LoVo (cell line): ENCODE results near the gene GTPBP8.

Experiments used
- DNase-seq: peaks from one replicate; pipeline ENCODE4 v3.0.0-alpha.2; 2016; ENCODE audit warnings: low spot score

The GTPBP8 gene

GRCh38 chr3:112990672-112991602 lies at the start of gene GTPBP8:
TSS of gene GTPBP8 (plus strand) at chr3:112990984. CDS start at chr3:112991000, 16 bp downstream.
- peak; percentile 94 for DNase-seq

DNA sequence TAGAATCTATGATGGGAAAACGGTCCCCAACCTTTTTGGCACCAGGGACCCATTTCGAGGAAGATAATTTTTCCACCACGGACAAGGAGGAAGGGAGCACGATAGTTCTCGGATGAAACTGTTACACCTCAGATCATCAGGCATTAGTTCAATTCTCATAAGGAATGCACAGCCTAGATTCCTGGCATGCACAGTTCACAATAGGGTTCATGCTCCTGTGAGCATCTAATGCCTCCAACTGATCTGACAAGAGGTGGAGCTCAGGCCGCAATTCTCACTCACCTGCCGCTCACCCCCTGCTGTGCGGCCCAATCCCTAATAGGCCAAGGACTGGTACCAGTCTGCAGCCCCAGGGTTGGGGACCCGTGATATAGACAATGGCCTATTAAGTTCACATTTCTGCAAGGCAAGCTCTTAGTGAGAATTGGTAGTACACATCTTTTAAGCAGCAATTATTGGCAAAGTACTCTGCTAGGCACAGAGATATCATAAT lies 42.4 kb upstream of the GTPBP8 start:
- DNase-seq = no peak

DNA sequence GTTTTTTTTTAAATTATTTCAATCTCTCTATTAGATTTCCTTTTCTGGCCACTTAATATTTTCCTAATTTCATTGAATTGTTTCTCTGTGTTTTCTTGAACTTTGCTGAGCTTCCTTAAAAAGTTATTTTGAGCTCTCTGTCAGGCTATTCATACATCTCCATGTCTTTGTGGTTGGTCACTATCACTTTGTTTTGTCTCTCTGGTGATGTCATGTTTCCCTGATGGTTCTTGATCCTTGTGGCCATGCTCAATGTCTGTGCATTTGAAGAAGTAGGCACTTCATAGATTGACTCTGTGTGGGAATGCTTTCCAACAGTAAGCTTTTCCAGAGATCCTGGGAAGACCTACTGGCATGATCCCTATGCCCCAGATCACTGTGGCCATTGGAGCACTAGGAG lies 34.4 kb upstream of the GTPBP8 start:
- no peak for DNase-seq

GRCh38 chr3:112958811-112959560 lies 31.8 kb upstream of the GTPBP8 start:
- no peak for DNase-seq

DNA sequence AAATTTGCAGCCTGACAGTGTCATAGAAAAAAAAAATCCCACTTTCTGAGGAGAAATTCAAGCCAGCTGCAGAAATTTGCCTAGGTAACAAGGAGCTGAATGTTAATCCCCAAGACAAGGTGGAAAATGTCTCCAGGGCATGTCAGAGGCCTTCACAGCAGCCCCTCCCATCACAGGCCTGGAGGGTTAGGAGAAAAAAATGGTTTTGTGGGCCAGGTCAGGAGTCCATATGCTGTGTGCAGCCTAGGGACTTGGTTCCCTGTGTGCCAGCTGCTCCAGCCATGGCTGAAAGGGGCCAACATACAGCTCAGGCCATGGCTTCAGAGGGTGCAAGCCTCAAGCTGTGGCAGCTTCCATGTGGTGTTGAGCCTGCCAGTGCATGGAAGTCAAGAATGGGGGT lies 27.1 kb upstream of the GTPBP8 start:
- no peak for DNase-seq

- DNase-seq = no peak
Observed at GRCh38 chr3:112965656-112966055, 25.1 kb upstream of the GTPBP8 start.

- DNase-seq = no peak
Observed at GRCh38 chr3:112966633-112967032, 24.2 kb upstream of the GTPBP8 start.

GRCh38 chr3:112967425-112967824 lies 23.4 kb upstream of the GTPBP8 start:
- no peak for DNase-seq

- DNase-seq = no peak
Observed at GRCh38 chr3:112967828-112968227, 23.0 kb upstream of the GTPBP8 start.

DNA sequence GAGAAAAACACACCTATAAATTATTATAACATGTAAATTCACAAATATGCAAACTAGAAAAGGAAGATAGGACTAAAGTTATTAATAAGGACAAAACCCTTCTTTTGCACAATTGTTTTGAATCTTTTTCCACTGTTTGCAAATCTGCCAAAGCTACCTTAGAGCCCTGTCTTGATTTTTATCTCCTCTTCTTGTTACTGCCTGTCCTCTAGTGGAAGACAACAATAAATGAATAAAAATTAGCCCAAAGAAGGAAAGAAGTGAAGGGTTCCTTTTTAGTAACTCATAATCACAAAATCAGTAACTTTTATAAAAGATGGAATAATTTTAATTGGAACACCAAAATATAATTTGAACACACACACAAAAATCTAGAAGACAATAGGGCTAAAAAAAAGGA lies 18.6 kb upstream of the GTPBP8 start:
- DNase-seq = no peak

- no peak for DNase-seq
Observed at GRCh38 chr3:112973325-112974177, 17.2 kb upstream of the GTPBP8 start.

- DNase-seq = no peak
Observed at GRCh38 chr3:112974178-112974517, 16.6 kb upstream of the GTPBP8 start.

DNA sequence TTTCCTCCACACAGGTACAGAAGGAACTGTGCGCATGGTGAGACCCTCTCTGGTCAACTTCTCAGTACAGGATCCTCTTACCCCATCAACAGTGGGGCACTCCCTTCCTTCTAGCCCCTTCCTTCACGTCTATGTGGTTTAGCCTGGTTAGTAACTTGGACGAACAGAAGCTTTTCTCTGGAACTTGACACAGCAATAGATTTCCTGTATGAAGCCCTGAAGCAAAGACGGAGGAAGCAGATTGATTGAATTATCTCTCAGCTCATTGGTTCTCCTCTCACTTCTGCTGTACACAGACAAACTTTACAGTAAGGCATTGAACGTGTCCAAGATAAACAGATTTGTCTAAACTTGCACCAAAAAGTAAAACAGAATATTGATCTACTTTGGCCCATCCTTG lies 15.9 kb upstream of the GTPBP8 start, which contains the start of gene CD200R1:
TSS of gene CD200R1 (minus strand) at position 210 of the 400 bp plus-strand sequence. CDS start 246 bp downstream, outside the sequence.
- DNase-seq = no peak

- no peak for DNase-seq
Observed at GRCh38 chr3:112976001-112976400, 14.8 kb upstream of the GTPBP8 start.

GRCh38 chr3:112976953-112977352 lies 13.8 kb upstream of the GTPBP8 start:
- DNase-seq = no peak

DNA sequence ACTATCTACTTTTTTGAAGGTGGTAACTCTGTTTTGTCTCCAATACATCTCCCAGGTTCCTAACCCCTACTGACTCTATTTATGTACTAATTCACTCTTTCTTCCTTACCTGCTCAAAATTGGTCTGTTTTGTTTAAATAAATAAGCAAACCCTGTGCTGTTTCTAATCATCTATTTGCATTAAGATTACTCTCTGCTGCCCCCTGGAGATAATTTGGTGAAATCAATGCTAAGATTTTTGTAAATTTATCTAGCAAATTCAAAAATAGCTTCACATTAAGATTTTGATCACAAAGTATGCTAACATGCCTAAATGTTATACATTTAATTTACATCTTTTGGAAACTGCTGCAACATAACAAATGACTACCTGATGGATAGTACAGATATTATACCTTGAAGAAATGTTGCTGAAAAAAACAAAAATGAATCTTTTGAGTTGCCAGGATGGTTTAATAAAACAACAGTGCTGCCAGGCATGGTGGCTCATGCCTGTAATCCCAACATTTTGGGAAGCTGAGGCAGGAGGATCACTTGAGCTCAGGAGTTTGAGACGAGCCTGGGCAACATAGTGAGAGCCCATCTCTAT lies 11.4 kb upstream of the GTPBP8 start:
- DNase-seq = peak; percentile 32

DNA sequence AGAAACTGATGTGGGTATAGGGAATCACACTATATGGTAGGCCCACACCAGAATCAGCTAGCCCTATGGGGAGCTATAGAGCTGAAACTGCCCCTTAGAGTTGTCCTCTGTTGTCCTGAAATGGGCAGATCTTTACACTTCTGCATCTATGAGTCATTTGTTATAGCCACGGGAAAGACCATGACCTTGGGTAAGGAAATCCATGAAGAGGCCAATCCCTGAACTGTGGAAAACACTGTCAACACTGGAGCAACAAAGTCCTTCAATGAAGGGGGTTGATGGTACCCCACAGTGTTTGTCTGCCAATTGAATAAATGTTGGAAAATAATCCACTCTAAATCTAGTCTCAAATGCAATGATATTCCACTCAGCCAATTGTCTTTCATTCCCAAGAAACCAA lies 10.7 kb upstream of the GTPBP8 start:
- DNase-seq = no peak

DNA sequence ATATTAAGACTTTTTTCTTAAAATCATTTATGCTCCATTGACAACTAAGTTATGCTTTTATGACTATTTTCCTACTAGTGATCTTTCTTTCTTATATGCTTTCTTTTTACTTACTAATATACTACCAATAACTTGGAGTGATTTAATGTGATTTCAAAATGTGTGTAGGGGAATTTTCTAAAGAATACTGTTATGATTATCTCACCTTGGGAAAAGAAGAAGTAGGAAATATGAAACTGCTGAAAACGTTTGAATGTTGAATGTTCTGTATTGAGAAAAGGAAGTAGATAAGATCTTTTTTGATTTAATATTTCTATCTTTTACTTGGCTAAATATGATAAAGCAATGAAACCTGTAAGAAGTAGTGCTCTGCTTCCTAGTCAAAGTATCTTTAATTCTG lies 8.1 kb upstream of the GTPBP8 start:
- DNase-seq = no peak

- DNase-seq = peak; percentile 6
Observed at GRCh38 chr3:112984485-112984884, 6.3 kb upstream of the GTPBP8 start.

GRCh38 chr3:112987710-112988334 lies 3.0 kb upstream of the GTPBP8 start:
- no peak for DNase-seq

- no peak for DNase-seq
Observed at GRCh38 chr3:112995800-112996199, 5.0 kb downstream of the GTPBP8 start.
